SJCRH30 (cell line): ENCODE measurements around the gene SPHKAP. TPM values are rescaled to one million over a fixed set of nuclear protein-coding genes. Genes with fewer than 3 reads are reported as not detected.
"Not testable (repeated sequence)": the region's sequence is repeated elsewhere in the genome, so short reads cannot be mapped to it uniquely, and the experiment has no call there.

ENCODE experiments used
- DNase-seq, 2 experiments: peaks; one replicate each; pipeline ENCODE4 v3.0.0-alpha.2; 2015 to 2020
- H3K27ac ChIP-seq: fragments of 250-450 bp; sonication (Bioruptor Pico); 2 replicates; pipeline ENCODE4 v1.5.1; 2020; ENCODE audit warnings: mild to moderate bottlenecking, moderate library complexity
- H3K27me3 ChIP-seq: fragments of 250-450 bp; sonication (Bioruptor Pico); 2 replicates; pipeline ENCODE4 v1.5.1; 2020; ENCODE audit warnings: mild to moderate bottlenecking, moderate library complexity
- H3K36me3 ChIP-seq: fragments of 250-450 bp; sonication (Bioruptor Pico); 2 replicates; pipeline ENCODE4 v1.5.1; 2020; ENCODE audit warnings: mild to moderate bottlenecking, moderate library complexity
- H3K4me1 ChIP-seq: fragments of 250-450 bp; sonication (Bioruptor Pico); 2 replicates; pipeline ENCODE4 v1.5.1; 2020; ENCODE audit warnings: mild to moderate bottlenecking, moderate library complexity
- H3K4me3 ChIP-seq: fragments of 250-450 bp; sonication (Bioruptor Pico); 2 replicates; pipeline ENCODE4 v1.5.1; 2020; ENCODE audit warnings: mild to moderate bottlenecking, moderate library complexity
- H3K9me3 ChIP-seq: fragments of 250-450 bp; sonication (Bioruptor Pico); replicated peaks from 2 replicates; pipeline ENCODE4 v1.5.1; 2020; ENCODE audit warnings: mild to moderate bottlenecking, moderate library complexity
- total RNA-seq: library from RNA; depleted of rRNA; stranded (reverse); fragments of >200 nt; shearing (Covaris generic); gene quantifications from 2 replicates; pipeline ENCODE4 v1.2.3, GENCODE V29; 2014

The SPHKAP gene
- total RNA-seq, 1 experiment from 2014 or later = 0.04 TPM

- H3K4me3 ChIP-seq, H3K27me3 ChIP-seq, H3K27ac ChIP-seq, H3K36me3 ChIP-seq, H3K4me1 ChIP-seq, DNase-seq, H3K9me3 ChIP-seq: not testable (repeated sequence)
Measured at GRCh38 chr2:228076695-228077094, 104.8 kb downstream of the SPHKAP start.

GRCh38 chr2:228072669-228073068 lies 108.8 kb downstream of the SPHKAP start:
- no peak overlapping the region for H3K27ac ChIP-seq
- no peak for DNase-seq

GRCh38 chr2:228067309-228067708 lies 114.2 kb downstream of the SPHKAP start:
- Histone ChIP-seq H3K4me3 (no peak overlapping the region), H3K27me3 (no peaks in the 10 kb centered on the region), H3K27ac (no peak overlapping the region), H3K36me3 (no peaks in the 10 kb centered on the region), H3K4me1 (peaks cover 4% of the 10 kb centered on the region), H3K9me3 (no peaks in the 10 kb centered on the region)
- DNase-seq = no peak

More at GRCh38 chr2:228072669-228073068, 108.8 kb downstream of the SPHKAP start:
- Histone ChIP-seq H3K4me3 (no peak overlapping the region), H3K4me1 (no peaks in the 10 kb centered on the region), H3K27me3 (no peaks in the 10 kb centered on the region), H3K9me3 (no peaks in the 10 kb centered on the region), H3K36me3 (no peaks in the 10 kb centered on the region)

- Histone ChIP-seq H3K4me3 (no peak overlapping the region), H3K36me3 (no peaks in the 10 kb centered on the region), H3K4me1 (peaks cover 4% of the 10 kb centered on the region), H3K27me3 (no peaks in the 10 kb centered on the region), H3K27ac (no peak overlapping the region), H3K9me3 (no peaks in the 10 kb centered on the region)
- no peak for DNase-seq
Measured at GRCh38 chr2:228066126-228066798, 115.2 kb downstream of the SPHKAP start.

GRCh38 chr2:228065686-228066085 lies 115.8 kb downstream of the SPHKAP start:
- Histone ChIP-seq H3K27me3 (no peaks in the 10 kb centered on the region), H3K4me3 (no peak overlapping the region), H3K9me3 (no peaks in the 10 kb centered on the region), H3K27ac (no peak overlapping the region), H3K4me1 (peaks cover 4% of the 10 kb centered on the region), H3K36me3 (no peaks in the 10 kb centered on the region)
- DNase-seq = peak in 1 of 2 experiments; percentile 22

- no peak overlapping the region for H3K4me3 ChIP-seq
- H3K4me1 ChIP-seq = peaks cover 4% of the 10 kb centered on the region
- H3K36me3 ChIP-seq = no peaks in the 10 kb centered on the region
- H3K27ac ChIP-seq = no peak overlapping the region
- no peaks in the 10 kb centered on the region for H3K27me3 ChIP-seq
- no peaks in the 10 kb centered on the region for H3K9me3 ChIP-seq
- DNase-seq = no peak
Measured at GRCh38 chr2:228064796-228065315, 116.6 kb downstream of the SPHKAP start.

- no peak for DNase-seq
- no peak overlapping the region for H3K4me3 ChIP-seq
- H3K27me3 ChIP-seq = no peaks in the 10 kb centered on the region
- no peaks in the 10 kb centered on the region for H3K9me3 ChIP-seq
- no peak overlapping the region for H3K27ac ChIP-seq
- peaks cover 4% of the 10 kb centered on the region for H3K4me1 ChIP-seq
- no peaks in the 10 kb centered on the region for H3K36me3 ChIP-seq
Measured at GRCh38 chr2:228064024-228064423, 117.5 kb downstream of the SPHKAP start.

GRCh38 chr2:228063558-228063957 lies 117.9 kb downstream of the SPHKAP start:
- H3K27ac ChIP-seq = no peak overlapping the region
- no peak overlapping the region for H3K4me3 ChIP-seq
- no peaks in the 10 kb centered on the region for H3K27me3 ChIP-seq
- peaks cover 4% of the 10 kb centered on the region for H3K4me1 ChIP-seq
- DNase-seq = no peak
- H3K36me3 ChIP-seq = no peaks in the 10 kb centered on the region
- no peaks in the 10 kb centered on the region for H3K9me3 ChIP-seq

- Histone ChIP-seq H3K27me3 (no peaks in the 10 kb centered on the region), H3K9me3 (no peaks in the 10 kb centered on the region), H3K36me3 (no peaks in the 10 kb centered on the region), H3K4me3 (no peak overlapping the region), H3K4me1 (peaks cover 4% of the 10 kb centered on the region), H3K27ac (no peak overlapping the region)
- DNase-seq = no peak
Measured at GRCh38 chr2:228059735-228060134, 121.8 kb downstream of the SPHKAP start.

- no peak for DNase-seq
- H3K27me3 ChIP-seq = no peaks in the 10 kb centered on the region
- H3K9me3 ChIP-seq = no peaks in the 10 kb centered on the region
- H3K4me1 ChIP-seq = peaks cover 9% of the 10 kb centered on the region; the same call in 1 of the 2 replicates
- no peak overlapping the region for H3K4me3 ChIP-seq
- H3K36me3 ChIP-seq = no peaks in the 10 kb centered on the region
- no peak overlapping the region for H3K27ac ChIP-seq
Measured at GRCh38 chr2:228056293-228057097, 125.0 kb downstream of the SPHKAP start.

GRCh38 chr2:228048838-228049490 lies 132.5 kb downstream of the SPHKAP start:
- no peak overlapping the region for H3K27ac ChIP-seq
- H3K36me3 ChIP-seq = no peaks in the 10 kb centered on the region
- H3K9me3 ChIP-seq = no peaks in the 10 kb centered on the region
- H3K4me3 ChIP-seq = no peak overlapping the region
- peaks cover 9% of the 10 kb centered on the region; the same call in 1 of the 2 replicates for H3K4me1 ChIP-seq
- H3K27me3 ChIP-seq = no peaks in the 10 kb centered on the region
- DNase-seq = peak; percentile 36 to 78

GRCh38 chr2:228040995-228041394 lies 140.5 kb downstream of the SPHKAP start:
- Histone ChIP-seq H3K9me3 (no peaks in the 10 kb centered on the region), H3K27ac (no peak overlapping the region), H3K27me3 (no peaks in the 10 kb centered on the region), H3K4me1 (no peaks in the 10 kb centered on the region), H3K36me3 (no peaks in the 10 kb centered on the region), H3K4me3 (no peak overlapping the region)
- no peak for DNase-seq

GRCh38 chr2:228039752-228040534 lies 141.5 kb downstream of the SPHKAP start:
- H3K4me1 ChIP-seq = no peaks in the 10 kb centered on the region

GRCh38 chr2:228038967-228039366 lies 142.5 kb downstream of the SPHKAP start:
- no peaks in the 10 kb centered on the region for H3K9me3 ChIP-seq
- H3K27me3 ChIP-seq = no peaks in the 10 kb centered on the region
- H3K27ac ChIP-seq = no peak overlapping the region
- H3K4me1 ChIP-seq = no peaks in the 10 kb centered on the region
- H3K4me3 ChIP-seq = no peak overlapping the region
- H3K36me3 ChIP-seq = no peaks in the 10 kb centered on the region
- no peak for DNase-seq

More at GRCh38 chr2:228039752-228040534, 141.5 kb downstream of the SPHKAP start:
- Histone ChIP-seq H3K4me3 (no peak overlapping the region), H3K27me3 (no peaks in the 10 kb centered on the region), H3K36me3 (no peaks in the 10 kb centered on the region), H3K27ac (no peak overlapping the region), H3K9me3 (no peaks in the 10 kb centered on the region)
- peak in 1 of 2 experiments; percentile 63 for DNase-seq
